H1 (cell line): ENCODE measurements around the gene DAAM1. TPM values are rescaled to one million over a fixed set of nuclear protein-coding genes. Genes with fewer than 3 reads are reported as not detected.

ENCODE experiments used
- CTCF ChIA-PET: fragments of 300-600 bp; sonication (Branson Sonifier 250); formaldehyde crosslinking; loops from one replicate; lab custom pipeline; 2021; ENCODE audit not compliant: partially characterized antibody; lab: Charles Lee
- POLR2A ChIA-PET: fragments of 300-600 bp; sonication (Branson Sonifier 250); formaldehyde crosslinking; loops from one replicate; lab custom pipeline; 2021; ENCODE audit warnings: inconsistent platforms; ENCODE audit not compliant: partially characterized antibody; lab: Charles Lee
- DNase-seq, 2 experiments: peaks; one replicate each; pipeline versions ENCODE4 v3.0.0 to v3.0.0-alpha.2; 2010 to 2022; ENCODE audit warnings: low spot score in 2 of 2, low read depth in 1 of 2, mixed read lengths in 1 of 2
- FAIRE-seq: peaks from 2 replicates; lab custom pipeline; 2011; peaks lifted over from hg19 to GRCh38; lab: Jason Lieb, UNC
- H2AFZ ChIP-seq: 2 replicates; pipeline ENCODE4 v1.8.1; 2012; ENCODE audit warnings: low read length, inconsistent platforms
- H2AK5ac ChIP-seq: 2 replicates; pipeline ENCODE4 v1.6.1; 2013; ENCODE audit warnings: low read depth, low read length
- H2BK120ac ChIP-seq: replicated peaks from 2 replicates; pipeline ENCODE3; 2013; ENCODE audit warnings: low read depth, low read length, inconsistent platforms
- H2BK12ac ChIP-seq: 2 replicates; pipeline ENCODE4 v1.6.1; 2013; ENCODE audit warnings: low read depth, low read length
- H2BK15ac ChIP-seq: 2 replicates; pipeline ENCODE4 v1.6.1; 2013; ENCODE audit warnings: low read length
- H2BK20ac ChIP-seq: 2 replicates; pipeline ENCODE4 v1.6.1; 2013; ENCODE audit warnings: low read length
- H2BK5ac ChIP-seq: 2 replicates; pipeline ENCODE4 v1.6.1; 2013; ENCODE audit warnings: low read depth, low read length
- H3K14ac ChIP-seq: 2 replicates; pipeline ENCODE4 v1.6.1; 2013; ENCODE audit warnings: inconsistent platforms; ENCODE audit not compliant: insufficient read length
- H3K18ac ChIP-seq: 2 replicates; pipeline ENCODE4 v1.6.1; 2013; ENCODE audit warnings: low read length; ENCODE audit errors: extremely low read depth
- H3K23ac ChIP-seq: 2 replicates; pipeline ENCODE4 v1.6.1; 2013; ENCODE audit warnings: inconsistent platforms; ENCODE audit not compliant: insufficient read length
- H3K23me2 ChIP-seq: 2 replicates; pipeline ENCODE4 v1.6.1; 2013; ENCODE audit warnings: low read depth, low read length
- H3K27ac ChIP-seq: 2 replicates; pipeline ENCODE4 v1.6.1; 2011; ENCODE audit warnings: low read depth, low read length, inconsistent platforms
- H3K27me3 ChIP-seq, 4 experiments: replicated peaks in 1 of 4; 1 replicate in 1 of 4; 2 replicates in 3 of 4; pipeline versions ENCODE4 v1.6.1 to v1.8.1; 2011 to 2013; ENCODE audit warnings: low read length in 3 of 4, mild to moderate bottlenecking in 3 of 4, inconsistent platforms in 2 of 4, mixed read lengths in 2 of 4, moderate library complexity in 1 of 4; ENCODE audit not compliant: control insufficient read depth in 3 of 4, insufficient read depth in 3 of 4; ENCODE audit errors: extremely low read depth in 1 of 4
- H3K36me3 ChIP-seq, 4 experiments: 2 replicates each; pipeline versions ENCODE4 v1.6.1 to v1.8.1; 2011 to 2013; ENCODE audit warnings: mild to moderate bottlenecking in 4 of 4, low read length in 3 of 4, moderate library complexity in 2 of 4, control low read depth in 1 of 4, inconsistent platforms in 1 of 4; ENCODE audit not compliant: insufficient read depth in 4 of 4, control insufficient read depth in 2 of 4
- H3K4ac ChIP-seq: replicated peaks from 2 replicates; pipeline ENCODE3; 2013; ENCODE audit warnings: low read length, low read depth, mixed read lengths, inconsistent platforms; ENCODE audit not compliant: insufficient read length
- H3K4me1 ChIP-seq, 4 experiments: replicated peaks in 1 of 4; 1 replicate in 1 of 4; 2 replicates in 3 of 4; pipeline versions ENCODE4 v1.6.1 to v1.8.1; 2011 to 2013; ENCODE audit warnings: low read length in 3 of 4, inconsistent platforms in 2 of 4, mixed read lengths in 1 of 4; ENCODE audit not compliant: insufficient read depth in 4 of 4, control insufficient read depth in 3 of 4
- H3K4me2 ChIP-seq, 2 experiments: 2 replicates each; pipeline versions ENCODE4 v1.6.1 to v1.8.1; 2011 to 2013; ENCODE audit warnings: low read depth in 2 of 2, low read length in 2 of 2, control low read depth in 1 of 2, inconsistent platforms in 1 of 2, mild to moderate bottlenecking in 1 of 2; ENCODE audit not compliant: insufficient read depth in 1 of 2
- H3K4me3 ChIP-seq, 4 experiments: fragments of 200-600, 300-600 bp in 1 of 4; sonication (generic), shearing (Covaris generic), sonication (Bioruptor Twin) in 1 of 4; 2 replicates each; pipeline versions ENCODE4 v1.5.1 to v1.8.1; 2011 to 2016; ENCODE audit warnings: low read length in 4 of 4, low read depth in 3 of 4, control low read depth in 2 of 4, inconsistent platforms in 2 of 4, mild to moderate bottlenecking in 2 of 4, mixed read lengths in 1 of 4, moderate library complexity in 1 of 4; ENCODE audit not compliant: insufficient read depth in 2 of 4; ENCODE audit errors: extremely low read depth in 1 of 4
- H3K56ac ChIP-seq: replicated peaks from 2 replicates; pipeline ENCODE3; 2013; ENCODE audit warnings: low read depth, mild to moderate bottlenecking, mixed read lengths, low read length, inconsistent platforms; ENCODE audit not compliant: insufficient read length
- H3K79me1 ChIP-seq: 2 replicates; pipeline ENCODE4 v1.6.1; 2013; ENCODE audit warnings: low read depth, low read length, control low read depth
- H3K79me2 ChIP-seq, 2 experiments: 2 replicates each; pipeline versions ENCODE4 v1.6.1 to v1.8.1; 2012 to 2013; ENCODE audit warnings: low read length in 2 of 2, mild to moderate bottlenecking in 2 of 2, inconsistent platforms in 1 of 2; ENCODE audit not compliant: insufficient read depth in 2 of 2, control insufficient read depth in 1 of 2
- H3K9ac ChIP-seq, 4 experiments: replicated peaks in 1 of 4; 1 replicate in 1 of 4; 2 replicates in 3 of 4; pipeline versions ENCODE4 v1.6.1 to v1.8.1; 2011 to 2013; ENCODE audit warnings: low read depth in 3 of 4, low read length in 3 of 4, control low read depth in 2 of 4, mild to moderate bottlenecking in 2 of 4, moderate library complexity in 2 of 4, inconsistent platforms in 1 of 4; ENCODE audit errors: extremely low read depth in 1 of 4
- H3K9me3 ChIP-seq, 2 experiments: 2 replicates each; pipeline versions ENCODE4 v1.6.1 to v1.8.1; 2012 to 2013; ENCODE audit warnings: mild to moderate bottlenecking in 2 of 2, moderate library complexity in 2 of 2, control low read depth in 1 of 2, inconsistent platforms in 1 of 2, low read depth in 1 of 2, low read length in 1 of 2, mixed read lengths in 1 of 2; ENCODE audit not compliant: insufficient read depth in 2 of 2
- H4K20me1 ChIP-seq, 2 experiments: replicated peaks in 1 of 2; 2 replicates each; pipeline versions ENCODE3 to v1.8.1; 2011 to 2013; ENCODE audit warnings: inconsistent platforms in 2 of 2, low read length in 2 of 2, mild to moderate bottlenecking in 1 of 2; ENCODE audit not compliant: insufficient read depth in 2 of 2, control insufficient read depth in 1 of 2
- H4K5ac ChIP-seq: 2 replicates; pipeline ENCODE4 v1.6.1; 2013; ENCODE audit warnings: low read length, low read depth, mixed read lengths, inconsistent platforms; ENCODE audit not compliant: insufficient read length
- H4K8ac ChIP-seq: 2 replicates; pipeline ENCODE4 v1.8.0; 2013; ENCODE audit warnings: mild to moderate bottlenecking, moderate library complexity, low read length, inconsistent platforms; ENCODE audit not compliant: insufficient read depth; ENCODE audit errors: extremely low read depth
- H4K91ac ChIP-seq: replicated peaks from 2 replicates; pipeline ENCODE3; 2013; ENCODE audit warnings: low read length, mixed read lengths, inconsistent platforms; ENCODE audit not compliant: insufficient read length
- BRCA1 ChIP-seq: IDR thresholded peaks from 2 replicates; pipeline ENCODE4 v1.6.1; 2012; ENCODE audit warnings: low read depth, low read length, improper control_type of control experiment
- CTCF ChIP-seq, 3 experiments: IDR thresholded peaks; 1 replicate in 2 of 3; 2 replicates in 1 of 3; pipeline versions ENCODE4 v1.5.1 to v1.6.1; 2011; ENCODE audit warnings: low read length in 3 of 3, mild to moderate bottlenecking in 3 of 3, inconsistent platforms in 2 of 3, low read depth in 1 of 3, moderate library complexity in 1 of 3; ENCODE audit not compliant: insufficient read depth in 1 of 3; ENCODE audit errors: control extremely low read depth in 1 of 3
- EP300 ChIP-seq, 2 experiments: IDR thresholded peaks; 1 replicate in 1 of 2; 2 replicates in 1 of 2; pipeline ENCODE4 v1.6.1; 2011 to 2012; ENCODE audit warnings: low read depth in 2 of 2, low read length in 2 of 2, mild to moderate bottlenecking in 2 of 2, borderline replicate concordance in 1 of 2, inconsistent platforms in 1 of 2, moderate library complexity in 1 of 2
- GTF2F1 ChIP-seq: IDR thresholded peaks from 2 replicates; pipeline ENCODE4 v1.6.1; 2012; ENCODE audit warnings: low read depth, low read length, improper control_type of control experiment, borderline replicate concordance
- MAX ChIP-seq: IDR thresholded peaks from 2 replicates; pipeline ENCODE4 v1.6.1; 2012; ENCODE audit warnings: inconsistent platforms
- POLR2AphosphoS5 ChIP-seq: IDR thresholded peaks from 2 replicates; pipeline ENCODE4 v1.6.1; 2011; ENCODE audit warnings: low read depth, low read length
- SRF ChIP-seq: IDR thresholded peaks from 2 replicates; pipeline ENCODE4 v1.6.1; 2011; ENCODE audit warnings: mild to moderate bottlenecking, low read depth, low read length, moderate library complexity
- SUZ12 ChIP-seq: fragments of 200-600 bp; sonication (generic); IDR thresholded peaks from 2 replicates; pipeline ENCODE4 v1.6.1; 2012; ENCODE audit warnings: mild to moderate bottlenecking, inconsistent platforms, low read length, moderate library complexity, mixed read lengths
- ZNF274 ChIP-seq: IDR thresholded peaks from 2 replicates; pipeline ENCODE4 v1.7.0; 2012; ENCODE audit warnings: low read length, borderline replicate concordance; ENCODE audit errors: extremely low read depth
- WGBS, 2 experiments: shearing (Covaris generic) in 1 of 2; methylation state at CpG; one replicate each; pipeline versions ENCODE4 v1.1.6 to v1.1.7; 2013 to 2015; ENCODE audit warnings: low lambda C conversion rate in 2 of 2, mixed read lengths in 2 of 2, inconsistent platforms in 1 of 2, low coverage in 1 of 2, missing lambda C conversion rate in 1 of 2; ENCODE audit not compliant: insufficient replicate concordance in 2 of 2, insufficient coverage in 1 of 2, insufficient read length in 1 of 2; ENCODE audit errors: extremely low coverage in 1 of 2, missing lambda C conversion rate in 1 of 2; 5-methylcytosine and 5-hydroxymethylcytosine counted together
- polyA plus RNA-seq, 7 experiments: library from polyadenylated mRNA; depleted of rRNA in 3 of 7; stranded (reverse) in 5 of 7; unstranded in 2 of 7; fragments of >200 nt in 5 of 7; fragments of 200-250 nt in 2 of 7; gene quantifications; 1 replicate in 5 of 7; 2 replicates in 1 of 7; 4 replicates in 1 of 7; pipeline versions ENCODE4 v1.2.1 to v1.2.3, GENCODE V29; 2011 to 2013; ENCODE audit warnings: missing spikeins in 2 of 7, mixed read lengths in 2 of 7
- total RNA-seq: library from RNA; stranded (reverse); fragmentation: NEBNext Ultra II Directional; extraction: Animal tissue kit (Norgen Biotek cat#: 25700); gene quantifications from 2 replicates; pipeline ENCODE4 v1.2.1, GENCODE V29; 2021
- TF ChIP-seq, protein P1 (sequence below): IDR thresholded peaks from 2 replicates; pipeline ENCODE4 v1.6.1; 2011; ENCODE audit warnings: low read length, improper control_type of control experiment

DAAM1 gene
- total and polyA plus RNA-seq, 2 of the 8 experiments (the other 6 are each of a cell fraction or from before 2014, with no cell fraction given), result 5.0 to 44.9 TPM

DNA sequence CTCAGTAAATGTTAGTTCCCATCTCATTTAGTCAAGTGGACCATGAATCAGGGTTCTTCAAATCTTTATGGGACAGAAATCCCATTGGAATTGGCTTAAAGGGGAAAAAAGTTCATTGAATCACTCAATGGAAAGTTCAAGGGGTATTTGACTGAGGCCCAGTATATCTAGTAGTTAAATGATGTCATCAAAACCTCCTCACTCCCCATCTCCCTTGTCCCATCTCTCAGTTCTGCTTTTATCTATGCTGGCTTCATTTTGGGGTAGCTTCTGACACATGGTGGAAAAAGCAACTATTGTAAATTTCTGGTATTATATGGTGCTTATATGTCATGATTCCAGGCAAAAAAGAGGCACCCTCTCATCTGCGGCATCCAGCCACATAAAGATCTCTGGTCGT is 51.9 kb downstream of the DAAM1 start:
- no peak overlapping the region for H4K91ac ChIP-seq
- no peak overlapping the region for H3K27ac ChIP-seq
- H3K4me2 ChIP-seq, result no peak overlapping the region
- no peak overlapping the region for H3K23ac ChIP-seq
- H3K4me3 ChIP-seq, result no peak overlapping the region
- H3K4ac ChIP-seq, result no peak overlapping the region
- H3K18ac ChIP-seq, result no peak overlapping the region
- peaks cover 0 to 9% (median 0%) of the 10 kb centered on the region in 4 experiments; a peak in 2 of 7 replicates for H3K4me1 ChIP-seq
- CTCF ChIA-PET, result no interaction called here
- H4K5ac ChIP-seq, result no peak overlapping the region
- H4K20me1 ChIP-seq, result peaks cover 0 to 2% of the 10 kb centered on the region in 2 experiments
- H3K23me2 ChIP-seq, result no peaks in the 10 kb centered on the region
- FAIRE-seq, result no peak
- no peak overlapping the region for H2AFZ ChIP-seq
- no peak overlapping the region for H2AK5ac ChIP-seq
- no peak overlapping the region for H3K14ac ChIP-seq
- peaks cover 0 to 17% of the 10 kb centered on the region in 2 experiments; a peak in 1 of 4 replicates for H3K79me2 ChIP-seq
- H2BK120ac ChIP-seq, result no peak overlapping the region
- DNase-seq, result no peak
- 94% methylated on average over 2 of the region's 2 CpGs; no CpG with 5 or more reads in 1 of the 2 experiments for WGBS, 2 experiments
- H4K8ac ChIP-seq, result no peak overlapping the region
- H3K9me3 ChIP-seq, result no peaks in the 10 kb centered on the region
- no peaks in the 10 kb centered on the region for H3K36me3 ChIP-seq
- H2BK20ac ChIP-seq, result no peak overlapping the region
- H2BK5ac ChIP-seq, result no peak overlapping the region
- H3K56ac ChIP-seq, result no peak overlapping the region
- no peaks in the 10 kb centered on the region; the same call in 1 of the 2 replicates for H3K79me1 ChIP-seq
- POLR2A ChIA-PET, result no interaction called here
- no peak overlapping the region for H2BK12ac ChIP-seq
- H3K27me3 ChIP-seq, result no peaks in the 10 kb centered on the region
- H3K9ac ChIP-seq, result no peak overlapping the region
- no peak overlapping the region for H2BK15ac ChIP-seq
- TF ChIP-seq MAX, result no peak
- TF ChIP-seq ZNF274, result no peak
- no peak for TF ChIP-seq CTCF (IDR thresholded peaks at IDR 0.05; ENCODE audit: control extremely low read depth in 1 of 3, insufficient read depth in 1 of 3, low read depth in 1 of 3, low read length in 3 of 3)
- TF ChIP-seq GTF2F1, result no peak
- TF ChIP-seq POLR2AphosphoS5, result no peak
- TF ChIP-seq BRCA1, result no peak
- TF ChIP-seq EP300 (IDR thresholded peaks at IDR 0.05; ENCODE audit: borderline replicate concordance in 1 of 2, low read depth in 2 of 2, low read length in 2 of 2), result no peak
- TF ChIP-seq SRF, result no peak
- no peak for TF ChIP-seq SUZ12
- TF ChIP-seq, protein P1, sequence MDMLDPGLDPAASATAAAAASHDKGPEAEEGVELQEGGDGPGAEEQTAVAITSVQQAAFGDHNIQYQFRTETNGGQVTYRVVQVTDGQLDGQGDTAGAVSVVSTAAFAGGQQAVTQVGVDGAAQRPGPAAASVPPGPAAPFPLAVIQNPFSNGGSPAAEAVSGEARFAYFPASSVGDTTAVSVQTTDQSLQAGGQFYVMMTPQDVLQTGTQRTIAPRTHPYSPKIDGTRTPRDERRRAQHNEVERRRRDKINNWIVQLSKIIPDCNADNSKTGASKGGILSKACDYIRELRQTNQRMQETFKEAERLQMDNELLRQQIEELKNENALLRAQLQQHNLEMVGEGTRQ, result no peak
